HG02943 (cell line): ENCODE measurements around the gene UPK1B.

Experiments
- ATAC-seq: cut with Tn5 transposase; IDR thresholded peaks from one replicate; pipeline ENCODE4 v1.9.1; 2021; ENCODE audit warnings: mild to moderate bottlenecking, low read depth, moderate library complexity; ENCODE audit not compliant: unreplicated experiment

Gene UPK1B

DNA sequence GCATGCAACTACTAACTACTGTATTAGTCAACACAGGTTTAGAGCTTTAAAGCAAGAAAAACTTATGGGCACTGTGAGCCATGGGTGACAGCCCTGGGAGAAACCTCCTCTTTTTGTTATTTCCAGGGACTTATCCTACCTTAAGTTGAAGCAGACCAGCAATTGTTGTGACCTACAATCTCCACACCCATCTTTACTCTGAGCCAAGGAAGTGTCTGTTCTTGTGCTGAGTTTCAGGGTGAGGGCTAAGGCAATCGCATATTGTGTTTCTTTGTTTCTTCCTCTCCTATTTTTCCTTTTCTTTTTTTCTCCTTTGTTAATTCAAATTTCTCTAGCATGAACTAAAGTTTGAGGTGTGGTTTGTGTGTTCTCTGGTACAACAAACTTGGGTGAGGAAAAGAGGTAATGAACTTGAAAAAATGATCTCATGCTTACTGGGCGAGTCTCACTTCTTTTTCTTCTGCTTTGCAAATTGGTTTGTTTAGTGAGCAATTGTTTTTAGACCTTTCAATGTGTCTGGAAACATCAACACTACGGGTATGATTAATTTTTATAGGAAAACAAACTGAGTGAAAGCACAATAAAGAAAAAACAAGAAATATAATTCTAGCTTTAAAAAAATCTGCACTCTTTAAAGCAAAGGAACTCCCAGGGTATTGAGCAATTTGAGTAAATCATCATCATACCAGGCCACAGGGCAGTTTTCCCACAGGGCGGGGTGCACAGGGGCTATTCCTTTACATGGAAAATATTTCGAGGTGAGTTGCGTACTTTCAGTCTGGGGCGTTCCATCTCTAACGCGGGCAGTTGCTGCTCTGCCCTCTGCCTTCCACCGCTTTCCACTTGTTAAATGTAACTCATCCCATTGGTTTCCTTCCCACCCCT, 2.7 kb downstream of the UPK1B start:
- no peak for ATAC-seq

DNA sequence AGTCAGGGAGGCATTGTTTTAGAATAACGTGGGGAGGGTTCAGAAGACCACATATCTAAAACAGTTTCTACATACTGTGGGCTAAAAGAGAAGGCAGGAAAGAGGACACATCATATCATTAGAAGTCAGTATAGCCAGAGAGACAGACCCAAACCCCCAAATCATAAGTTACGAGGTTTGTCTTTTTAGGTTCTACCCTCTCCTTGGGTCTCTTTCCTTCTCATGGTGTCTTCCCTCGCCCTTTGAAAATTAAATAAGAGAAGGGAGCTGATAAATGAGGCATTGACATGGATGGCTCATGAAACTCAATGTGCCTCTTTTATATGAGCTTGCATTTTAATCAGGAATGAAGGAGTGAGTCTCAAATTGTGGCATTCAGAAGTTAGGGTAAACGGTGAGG, 3.4 kb downstream of the UPK1B start:
- no peak for ATAC-seq

DNA sequence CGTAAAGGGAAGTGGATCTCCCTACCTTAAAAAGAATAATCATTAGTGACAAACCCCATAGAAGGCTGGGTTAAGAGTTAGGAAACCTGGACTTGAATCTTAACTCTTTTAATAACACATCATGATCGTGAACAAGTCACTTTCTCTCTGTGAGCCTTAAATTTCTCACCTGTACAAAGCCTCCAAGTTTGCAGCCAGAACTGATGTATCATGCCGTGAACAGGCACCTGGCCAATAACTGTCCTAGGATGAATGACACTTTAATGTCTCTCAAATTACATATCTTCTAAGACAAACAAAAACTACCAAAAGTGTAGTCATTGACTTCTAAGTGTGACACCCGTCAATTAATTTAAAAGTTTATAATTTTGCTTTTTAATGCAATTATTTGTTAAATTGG, 3.9 kb downstream of the UPK1B start:
- no peak for ATAC-seq

DNA sequence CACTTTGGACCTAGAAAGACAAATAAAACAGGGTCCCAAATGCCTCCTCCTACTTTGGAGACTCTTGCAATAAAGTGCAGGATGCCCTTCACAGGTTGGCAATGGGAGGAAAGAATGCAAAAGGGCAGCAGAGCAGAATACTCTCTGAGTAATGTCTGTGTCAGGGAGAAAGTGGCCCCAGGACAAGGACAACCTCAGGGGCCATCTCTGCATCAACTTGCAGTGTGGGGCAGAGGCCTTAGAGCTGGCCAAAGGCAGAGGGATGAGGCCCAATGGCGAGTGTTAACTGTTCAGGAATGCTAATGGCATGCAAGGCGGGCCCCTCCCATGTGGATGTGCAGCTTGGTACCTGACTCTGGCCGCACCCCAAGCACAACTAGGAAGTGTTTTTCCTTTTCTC, 8.4 kb downstream of the UPK1B start:
- ATAC-seq: no peak

DNA sequence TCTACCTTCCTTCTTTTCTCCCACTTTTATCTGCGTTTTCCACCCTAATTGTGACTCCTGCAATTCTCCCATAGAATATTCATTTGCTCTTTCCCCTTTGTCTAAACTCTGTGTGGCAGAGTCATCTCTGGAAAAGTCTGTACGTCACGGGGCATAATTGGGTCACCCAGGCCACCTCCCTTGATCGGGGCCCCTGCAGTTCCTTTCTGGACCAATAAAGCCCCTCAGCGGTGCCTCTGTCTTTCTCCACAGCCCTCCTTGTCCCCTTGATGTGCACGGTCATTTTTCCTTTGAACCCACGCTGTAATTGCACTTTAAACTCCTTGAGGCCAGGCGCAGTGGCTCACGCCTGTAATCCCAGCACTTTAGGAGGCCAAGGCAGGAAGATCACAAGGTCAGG, 10.7 kb downstream of the UPK1B start:
- ATAC-seq: no peak

DNA sequence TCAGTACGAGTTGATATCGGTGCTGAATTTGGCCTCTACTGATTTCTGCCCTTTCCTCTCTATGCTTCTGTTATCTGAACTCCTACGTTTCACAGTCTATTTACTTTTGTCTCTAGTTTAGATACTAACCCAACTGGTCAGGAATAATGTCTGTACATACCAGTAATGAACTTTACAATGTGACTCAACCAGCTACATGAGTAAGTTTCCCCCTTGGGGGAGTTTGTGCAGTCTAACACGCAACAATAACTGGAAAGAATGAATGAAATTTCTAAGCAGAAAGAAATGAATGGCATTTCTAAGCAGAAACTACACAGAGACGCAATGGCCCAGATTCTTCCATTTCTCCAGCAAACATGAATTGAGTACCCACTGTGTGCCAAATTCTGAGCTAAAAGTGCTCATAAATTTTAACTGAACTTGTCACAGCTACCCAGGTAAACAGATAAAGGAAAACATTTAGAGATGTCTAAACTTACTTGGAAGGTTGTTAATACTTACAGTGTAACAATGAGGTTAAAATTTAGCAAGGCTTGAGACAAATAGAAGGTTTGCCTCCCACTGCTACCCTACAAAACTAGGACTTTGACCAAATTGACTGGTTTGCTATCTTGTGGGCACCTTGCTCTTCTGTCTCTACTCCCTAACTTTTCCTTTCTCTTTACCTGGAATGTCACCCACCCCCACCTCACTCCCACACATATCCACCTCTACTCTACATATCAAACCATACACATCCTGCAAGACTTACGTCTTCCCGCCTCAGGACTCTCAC, 11.6 kb downstream of the UPK1B start:
- ATAC-seq: no peak

DNA sequence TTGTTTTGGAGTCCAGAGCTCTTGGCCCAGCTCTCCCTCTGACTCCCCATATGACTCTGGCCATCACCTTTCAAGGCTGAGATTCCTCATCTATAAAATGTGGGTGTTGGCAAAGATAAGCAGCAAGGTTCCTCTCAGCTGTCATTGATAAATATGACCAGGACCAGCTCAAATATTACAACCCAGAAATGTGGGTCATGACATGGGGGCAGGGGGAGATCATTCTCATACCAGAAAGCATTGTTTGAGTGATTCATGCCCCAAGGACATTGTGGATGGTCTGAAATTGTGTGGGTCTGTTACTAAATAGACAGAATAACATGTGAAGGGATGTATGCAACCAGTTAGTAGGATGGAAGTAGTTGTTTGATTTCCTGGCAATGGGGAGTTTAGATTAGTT, 13.9 kb downstream of the UPK1B start:
- ATAC-seq: no peak

DNA sequence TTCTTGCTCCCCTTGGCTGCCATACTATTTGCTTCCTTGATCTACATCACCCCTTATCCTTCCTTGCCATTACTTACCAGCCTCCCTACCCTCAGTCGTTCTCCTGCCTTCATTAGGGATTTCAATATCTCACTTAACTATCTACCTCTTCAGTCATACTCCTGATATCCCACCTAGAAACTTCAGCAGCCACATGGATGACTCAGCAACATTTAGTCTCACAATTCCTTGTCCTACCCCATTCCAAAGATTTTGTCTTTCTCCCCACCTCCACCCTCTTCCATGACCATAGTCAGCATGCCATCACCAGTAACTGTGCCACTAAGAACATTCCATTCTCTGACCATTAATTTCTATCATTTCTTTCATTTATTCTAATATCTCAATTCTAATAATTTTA, 18.4 kb downstream of the UPK1B start:
- no peak for ATAC-seq

DNA sequence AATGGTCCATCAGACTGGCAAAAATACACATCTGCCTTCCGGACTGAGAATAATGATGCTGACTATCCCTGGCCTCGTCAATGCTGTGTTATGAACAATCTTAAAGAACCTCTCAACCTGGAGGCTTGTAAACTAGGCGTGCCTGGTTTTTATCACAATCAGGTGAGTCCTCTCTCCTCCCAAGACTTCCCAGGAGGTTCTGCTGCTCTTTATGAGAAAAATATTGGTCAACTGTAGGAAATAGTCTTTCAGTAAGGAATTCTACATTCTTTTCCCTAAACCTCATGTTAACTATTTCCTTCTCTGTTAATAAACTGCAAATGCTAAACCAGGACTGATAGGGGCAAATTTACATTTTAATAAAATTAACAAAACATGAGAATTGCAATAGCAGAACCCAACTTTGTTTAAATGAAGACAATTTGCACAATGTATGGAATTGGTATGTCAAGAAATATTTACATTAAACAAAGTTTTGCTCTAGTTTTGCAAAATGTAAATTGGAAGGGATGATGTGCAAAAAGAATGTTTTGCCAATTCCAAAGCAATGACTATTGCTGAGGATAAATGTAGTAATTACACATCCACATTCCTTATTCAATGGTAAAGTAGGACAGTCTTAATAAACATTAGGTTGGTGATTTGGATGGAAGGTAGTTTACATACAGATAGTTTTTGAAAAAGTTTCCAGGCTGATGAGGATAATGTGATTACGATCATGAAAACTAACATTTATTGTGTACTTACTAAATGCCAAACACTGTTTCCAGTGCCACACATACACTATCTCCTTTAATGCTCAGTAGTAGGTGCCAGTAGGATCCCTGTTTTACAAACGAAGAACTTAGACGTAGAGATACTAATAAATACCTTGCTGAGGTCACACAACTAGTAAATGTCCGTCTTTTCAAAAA, 21.1 kb downstream of the UPK1B start:
- ATAC-seq: no peak

DNA sequence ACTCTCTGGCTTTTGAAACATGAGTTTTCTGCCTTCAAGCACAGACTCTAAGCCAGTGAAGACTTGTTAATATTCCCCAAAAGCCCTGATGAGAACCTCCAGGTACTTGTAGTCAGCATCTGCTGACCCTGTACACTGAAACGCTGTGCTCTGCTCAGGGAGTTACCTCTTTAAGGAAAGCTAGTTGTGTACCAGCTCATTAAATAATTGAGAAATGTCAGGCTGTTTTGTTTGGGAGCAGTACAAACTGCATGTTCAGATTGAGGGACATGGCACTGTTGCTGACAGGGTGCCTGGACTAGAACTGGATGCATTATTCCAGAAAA, 21.7 kb downstream of the UPK1B start:
- no peak for ATAC-seq

DNA sequence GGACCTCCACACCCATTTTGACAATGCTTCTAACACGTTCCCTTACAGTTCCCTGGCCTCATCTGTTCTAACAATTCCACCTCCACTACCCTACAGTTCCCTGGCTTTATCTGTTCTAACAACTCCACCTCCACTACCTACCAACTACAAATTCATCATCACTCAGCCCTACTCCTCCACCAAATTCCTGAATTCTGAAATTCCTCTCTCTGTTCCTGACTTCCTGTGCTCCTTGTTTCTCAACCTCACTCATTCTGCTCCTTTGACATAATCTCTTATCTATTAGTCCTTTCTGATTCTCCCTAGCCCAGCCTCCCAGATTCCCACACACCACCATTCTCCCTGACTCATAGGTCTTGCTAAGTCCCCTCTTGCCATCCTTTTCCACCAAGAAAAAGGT, 22.5 kb downstream of the UPK1B start:
- no peak for ATAC-seq

DNA sequence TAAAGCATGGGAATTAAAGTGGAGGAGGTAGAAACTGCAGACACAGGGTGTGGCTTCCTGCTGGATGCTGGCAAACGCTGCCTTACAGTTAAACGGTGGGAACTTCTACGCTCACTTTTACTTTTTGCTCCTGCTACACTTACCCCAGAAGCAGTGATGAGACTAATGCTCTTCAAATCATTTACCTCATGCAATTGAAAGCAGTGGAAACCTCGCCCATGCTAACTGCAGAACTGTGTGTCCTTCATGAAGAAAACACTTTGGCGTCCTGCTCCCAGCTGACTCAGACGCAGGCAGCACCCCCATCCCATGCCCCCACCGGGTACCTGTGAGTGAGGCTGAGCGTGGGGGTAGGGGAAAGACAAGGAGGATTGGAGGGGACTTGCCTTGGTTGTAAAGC, 31.8 kb downstream of the UPK1B start:
- no peak for ATAC-seq

DNA sequence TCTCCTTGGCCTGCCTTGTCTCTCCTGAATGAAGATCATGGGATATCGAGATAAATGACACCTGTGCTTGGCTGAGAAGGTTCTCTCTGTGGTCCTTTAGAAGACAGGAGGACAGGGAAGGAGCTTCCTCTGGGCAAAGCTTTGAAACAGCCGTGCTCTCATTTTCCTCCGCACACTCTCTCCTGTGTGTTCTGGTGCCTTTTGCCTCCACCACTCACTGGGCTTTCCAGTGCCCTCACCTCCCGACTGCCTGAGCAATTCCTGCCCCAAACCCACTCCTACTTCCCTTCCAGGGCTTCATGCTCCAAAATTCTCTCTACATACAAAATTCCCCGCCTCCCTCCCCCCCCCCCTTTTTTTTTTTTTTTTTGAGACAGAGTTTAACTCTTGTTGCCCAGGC, 32.3 kb downstream of the UPK1B start:
- ATAC-seq: no peak

DNA sequence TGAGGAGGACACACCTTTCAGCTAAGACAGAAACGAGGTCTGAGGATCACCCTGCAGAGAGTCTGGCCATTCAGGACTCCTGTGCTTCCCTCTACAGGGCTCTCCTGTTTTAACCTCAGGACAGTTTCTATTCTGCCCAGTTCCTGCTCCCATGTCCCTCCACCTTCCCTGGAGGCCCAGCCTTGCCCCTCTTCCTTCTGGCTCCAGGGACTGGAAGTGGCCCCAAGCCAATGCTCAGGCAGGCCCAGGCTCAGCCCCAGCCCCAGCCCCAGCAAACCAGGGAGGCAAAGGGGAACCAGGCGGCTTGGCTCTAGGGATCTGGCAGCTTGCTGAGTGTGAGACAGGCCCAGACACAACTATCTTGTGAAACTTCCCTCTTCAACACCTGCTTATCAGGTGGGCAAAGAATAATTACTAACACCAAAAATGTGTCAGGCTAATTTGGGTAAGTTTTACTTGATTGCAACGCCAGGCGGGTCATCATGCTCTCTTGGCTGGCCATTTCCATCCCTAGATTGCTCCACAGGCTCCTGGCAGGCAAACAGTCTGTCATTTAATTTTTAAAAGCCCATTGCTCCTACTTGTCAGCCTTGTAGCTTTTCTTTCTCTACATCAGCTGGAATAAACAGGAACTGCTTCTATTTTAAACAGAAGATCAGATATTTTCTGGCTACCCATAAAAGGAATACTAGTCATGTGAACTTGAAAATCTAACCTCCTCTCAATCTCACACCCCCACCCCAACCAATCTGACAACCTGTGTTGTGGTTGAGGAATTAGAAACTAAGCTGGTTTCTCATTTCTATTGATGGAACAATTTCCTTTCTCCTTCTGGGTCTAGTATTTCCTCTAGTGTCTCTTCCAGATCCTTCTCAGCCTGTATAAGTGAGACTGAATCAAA, 33.5 kb downstream of the UPK1B start:
- no peak for ATAC-seq

DNA sequence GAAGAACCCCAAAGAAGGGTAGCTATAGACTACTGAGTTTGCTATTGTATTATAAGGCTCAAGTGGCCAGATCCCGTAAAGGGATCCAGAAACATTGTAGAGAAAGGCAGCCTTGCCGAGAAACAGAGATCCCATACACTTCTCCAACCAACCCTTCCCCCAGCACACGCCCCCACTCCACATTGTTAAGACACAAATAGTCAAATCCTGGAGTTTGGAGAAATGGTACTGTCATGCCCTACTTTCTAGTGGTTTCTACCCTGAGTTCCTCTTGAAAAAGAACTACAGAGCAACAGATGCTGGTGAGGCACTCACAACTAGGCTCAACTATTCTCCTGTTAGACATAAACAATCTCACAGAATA, 34.1 kb downstream of the UPK1B start:
- no peak for ATAC-seq

DNA sequence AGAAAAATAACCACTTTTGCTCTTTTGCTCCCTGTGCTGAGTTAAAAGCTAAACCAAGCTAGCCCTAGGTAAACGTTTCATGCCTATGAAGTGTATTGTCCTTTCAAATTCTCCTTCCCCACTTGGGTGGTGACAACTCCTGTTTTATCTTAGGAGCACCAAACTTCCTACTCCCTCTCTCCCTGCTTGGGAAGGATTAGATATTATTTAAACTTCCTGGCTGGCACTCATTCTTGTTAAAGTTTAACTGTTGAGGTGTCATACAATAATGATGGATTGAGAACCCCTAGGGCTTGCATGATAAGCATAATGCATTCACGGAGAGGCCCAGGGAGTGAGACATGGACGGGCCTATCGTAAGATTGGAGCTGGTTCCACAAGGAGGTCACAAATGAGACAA, 37.8 kb downstream of the UPK1B start:
- no peak for ATAC-seq

DNA sequence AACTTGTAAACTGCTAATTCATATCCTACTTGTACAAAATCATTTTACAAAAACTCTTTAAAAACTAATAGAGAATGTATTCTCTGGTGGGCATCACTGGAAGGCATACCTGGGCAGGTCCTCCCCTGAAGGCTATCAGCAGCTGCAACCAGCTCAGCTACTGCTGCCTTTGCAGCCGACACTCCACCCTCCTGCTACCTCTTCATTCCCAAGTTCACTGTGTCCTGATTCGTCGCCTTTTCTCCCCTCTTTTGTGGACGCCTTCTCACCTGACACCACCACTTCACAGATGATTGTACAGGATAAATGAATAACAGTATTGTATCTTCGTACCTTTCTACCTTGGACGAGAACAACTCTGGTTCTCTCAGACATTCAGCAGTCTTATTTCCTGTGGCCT, 38.4 kb downstream of the UPK1B start:
- ATAC-seq: no peak

DNA sequence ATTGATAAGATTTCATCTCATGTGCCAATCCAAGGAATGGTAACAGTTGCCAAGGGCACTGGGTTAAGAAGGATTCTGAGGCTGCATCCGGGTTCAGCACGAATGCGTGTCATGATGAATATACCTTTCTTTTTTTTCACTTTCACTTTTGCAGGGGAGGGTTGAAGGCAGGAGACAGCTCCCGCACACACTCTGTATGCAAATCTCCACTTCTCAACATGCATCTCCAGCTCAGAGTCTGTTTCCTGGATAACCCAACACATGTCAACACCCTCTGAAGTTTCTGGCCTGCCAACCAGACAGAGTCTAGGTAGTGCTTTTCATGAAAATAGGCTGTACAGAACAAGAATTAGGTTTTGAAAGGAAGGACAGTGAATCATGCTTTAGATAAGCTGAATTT, 45.7 kb downstream of the UPK1B start:
- peak; percentile 100 for ATAC-seq

DNA sequence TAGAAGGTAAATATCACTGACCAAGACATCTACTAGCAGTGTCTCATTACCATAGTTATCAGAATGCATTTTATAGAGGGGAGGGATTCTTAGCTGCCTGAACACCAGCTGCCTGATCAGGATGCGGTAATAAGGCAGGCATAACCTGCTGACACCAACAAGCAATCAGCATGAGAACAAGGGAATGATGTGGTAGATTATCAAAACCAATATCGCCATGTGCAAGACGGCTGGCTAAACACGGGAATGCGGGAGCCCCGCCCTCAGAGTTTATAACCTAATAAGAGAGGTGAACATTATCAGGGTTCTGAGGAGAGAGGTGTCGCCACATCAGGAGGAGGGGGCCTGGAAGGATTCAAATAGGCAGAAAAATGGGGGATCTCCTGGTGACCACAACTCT, 46.8 kb downstream of the UPK1B start:
- ATAC-seq: no peak

DNA sequence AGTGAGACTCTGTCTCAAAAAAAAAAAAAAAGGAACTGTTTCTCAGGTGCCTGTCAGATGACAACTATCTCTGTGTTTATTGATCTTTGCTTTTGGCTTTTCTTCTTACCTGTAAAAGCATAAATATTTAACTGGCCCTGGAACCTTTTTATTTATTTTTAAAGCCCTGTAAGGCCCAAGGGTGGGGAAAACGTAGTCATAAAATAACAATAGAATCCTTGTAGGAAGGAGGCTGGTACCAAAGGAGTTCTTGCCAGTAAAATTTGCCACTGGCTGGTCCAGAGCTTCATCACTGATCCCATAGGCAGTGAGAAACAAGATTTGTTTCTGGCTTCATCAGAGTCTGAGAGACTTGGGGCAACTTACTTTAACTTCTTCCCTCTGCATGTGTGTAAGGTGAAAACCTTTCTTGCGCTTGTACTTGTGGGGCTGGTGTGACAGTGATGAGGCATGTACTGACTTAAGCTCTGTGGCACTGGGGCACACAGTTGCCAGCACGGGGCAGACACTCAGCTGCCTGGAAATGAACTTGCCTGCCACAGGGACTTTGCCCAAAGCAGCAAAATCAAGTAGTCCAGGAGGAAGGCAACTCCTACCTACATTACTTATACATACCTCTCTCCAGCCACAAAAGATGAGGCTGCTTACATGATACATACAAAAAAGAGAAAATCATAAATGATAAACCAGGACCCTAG, 47.7 kb downstream of the UPK1B start:
- ATAC-seq: no peak
